HCT116 (cell line): ENCODE data around the gene SRD5A3.

Source experiments
- CEBPB ChIP-seq: IDR thresholded peaks from 2 replicates; pipeline ENCODE4 v1.6.1; 2012; ENCODE audit warnings: low read depth
- EZH2 ChIP-seq: fragments of 200-600 bp; sonication (generic); IDR thresholded peaks from 2 replicates; pipeline ENCODE4 v1.6.1; 2017; ENCODE audit warnings: antibody characterized with exemption, mixed run types
- EZH2phosphoT487 ChIP-seq: fragments of 200-600 bp; IDR thresholded peaks from 2 replicates; pipeline ENCODE4 v1.6.1; 2018; ENCODE audit warnings: antibody characterized with exemption, borderline replicate concordance
- JUND ChIP-seq: IDR thresholded peaks from 2 replicates; pipeline ENCODE4 v1.6.1; 2012
- POLR2A ChIP-seq: IDR thresholded peaks from 2 replicates; pipeline ENCODE4 v1.7.0; 2011; ENCODE audit warnings: borderline replicate concordance; ENCODE audit not compliant: insufficient read depth, insufficient read length; ENCODE audit errors: extremely low read depth
- POLR2AphosphoS5 ChIP-seq: IDR thresholded peaks from 2 replicates; pipeline ENCODE4 v1.6.1; 2011; ENCODE audit warnings: mild to moderate bottlenecking, low read depth, low read length, moderate library complexity
- RAD21 ChIP-seq: IDR thresholded peaks from 2 replicates; pipeline ENCODE4 v1.6.1; 2012; ENCODE audit warnings: low read depth, mild to moderate bottlenecking
- TCF7L2 ChIP-seq: IDR thresholded peaks from 2 replicates; pipeline ENCODE4 v1.7.0; 2011; ENCODE audit warnings: borderline replicate concordance, inconsistent platforms; ENCODE audit not compliant: insufficient read depth, insufficient read length; ENCODE audit errors: extremely low read depth
- YY1 ChIP-seq: IDR thresholded peaks from 2 replicates; pipeline ENCODE4 v1.6.1; 2011; ENCODE audit warnings: low read length, low read depth, moderate library complexity, mild to moderate bottlenecking; ENCODE audit not compliant: insufficient replicate concordance; ENCODE audit errors: extremely low read depth
- ZFX ChIP-seq: fragments of 450-650 bp; IDR thresholded peaks from 2 replicates; pipeline ENCODE4 v1.6.1; 2017
- TF ChIP-seq, protein P1 (sequence below), 3 experiments: fragments of 200-600 bp in 1 of 3; sonication (generic) in 1 of 3; IDR thresholded peaks in 2 of 3; conservative IDR thresholded peaks in 1 of 3; 2 replicates each; pipeline ENCODE4 v1.5.1; 2012 to 2017; ENCODE audit warnings: low read depth in 2 of 3, low read length in 2 of 3, antibody characterized with exemption in 1 of 3, borderline replicate concordance in 1 of 3, control low read depth in 1 of 3, mild to moderate bottlenecking in 1 of 3, mixed read lengths in 1 of 3, mixed run types in 1 of 3, moderate library complexity in 1 of 3; ENCODE audit not compliant: insufficient read depth in 1 of 3
- TF ChIP-seq, protein P2 (sequence below): IDR thresholded peaks from 2 replicates; pipeline ENCODE4 v1.6.1; 2012; ENCODE audit warnings: low read depth
- TF ChIP-seq, protein P3 (sequence below): IDR thresholded peaks from 2 replicates; pipeline ENCODE4 v1.6.1; 2012

DNA sequence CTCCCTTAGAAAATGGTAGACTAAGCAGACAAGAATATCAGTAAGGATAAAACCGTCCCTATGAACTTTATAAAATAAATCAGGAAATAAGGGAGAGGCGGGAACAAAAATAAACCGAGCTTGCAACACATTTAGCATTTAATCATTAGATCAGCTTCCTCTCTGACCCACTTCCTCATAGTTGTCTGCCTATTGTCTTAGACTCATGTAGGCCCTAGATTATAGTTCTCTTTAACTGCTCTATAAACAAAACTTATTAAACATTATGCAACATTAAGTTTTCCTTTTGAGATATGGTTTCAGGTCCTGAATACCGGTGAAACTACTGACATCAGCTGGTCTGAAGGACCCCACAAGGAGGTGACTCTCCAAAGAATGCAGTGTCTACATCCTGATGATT is 15.8 kb upstream of the SRD5A3 start:
- TF ChIP-seq JUND = no peak
- TF ChIP-seq, protein P1, sequence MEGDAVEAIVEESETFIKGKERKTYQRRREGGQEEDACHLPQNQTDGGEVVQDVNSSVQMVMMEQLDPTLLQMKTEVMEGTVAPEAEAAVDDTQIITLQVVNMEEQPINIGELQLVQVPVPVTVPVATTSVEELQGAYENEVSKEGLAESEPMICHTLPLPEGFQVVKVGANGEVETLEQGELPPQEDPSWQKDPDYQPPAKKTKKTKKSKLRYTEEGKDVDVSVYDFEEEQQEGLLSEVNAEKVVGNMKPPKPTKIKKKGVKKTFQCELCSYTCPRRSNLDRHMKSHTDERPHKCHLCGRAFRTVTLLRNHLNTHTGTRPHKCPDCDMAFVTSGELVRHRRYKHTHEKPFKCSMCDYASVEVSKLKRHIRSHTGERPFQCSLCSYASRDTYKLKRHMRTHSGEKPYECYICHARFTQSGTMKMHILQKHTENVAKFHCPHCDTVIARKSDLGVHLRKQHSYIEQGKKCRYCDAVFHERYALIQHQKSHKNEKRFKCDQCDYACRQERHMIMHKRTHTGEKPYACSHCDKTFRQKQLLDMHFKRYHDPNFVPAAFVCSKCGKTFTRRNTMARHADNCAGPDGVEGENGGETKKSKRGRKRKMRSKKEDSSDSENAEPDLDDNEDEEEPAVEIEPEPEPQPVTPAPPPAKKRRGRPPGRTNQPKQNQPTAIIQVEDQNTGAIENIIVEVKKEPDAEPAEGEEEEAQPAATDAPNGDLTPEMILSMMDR (IDR thresholded peaks at IDR 0.05 in 2 of 3, conservative IDR thresholded peaks at IDR 0.05 in 1 of 3; ENCODE audit: borderline replicate concordance in 1 of 3, insufficient read depth in 1 of 3, low read depth in 2 of 3, low read length in 2 of 3) = no peak
- TF ChIP-seq RAD21 = no peak
- no peak for TF ChIP-seq TCF7L2
- TF ChIP-seq, protein P2, sequence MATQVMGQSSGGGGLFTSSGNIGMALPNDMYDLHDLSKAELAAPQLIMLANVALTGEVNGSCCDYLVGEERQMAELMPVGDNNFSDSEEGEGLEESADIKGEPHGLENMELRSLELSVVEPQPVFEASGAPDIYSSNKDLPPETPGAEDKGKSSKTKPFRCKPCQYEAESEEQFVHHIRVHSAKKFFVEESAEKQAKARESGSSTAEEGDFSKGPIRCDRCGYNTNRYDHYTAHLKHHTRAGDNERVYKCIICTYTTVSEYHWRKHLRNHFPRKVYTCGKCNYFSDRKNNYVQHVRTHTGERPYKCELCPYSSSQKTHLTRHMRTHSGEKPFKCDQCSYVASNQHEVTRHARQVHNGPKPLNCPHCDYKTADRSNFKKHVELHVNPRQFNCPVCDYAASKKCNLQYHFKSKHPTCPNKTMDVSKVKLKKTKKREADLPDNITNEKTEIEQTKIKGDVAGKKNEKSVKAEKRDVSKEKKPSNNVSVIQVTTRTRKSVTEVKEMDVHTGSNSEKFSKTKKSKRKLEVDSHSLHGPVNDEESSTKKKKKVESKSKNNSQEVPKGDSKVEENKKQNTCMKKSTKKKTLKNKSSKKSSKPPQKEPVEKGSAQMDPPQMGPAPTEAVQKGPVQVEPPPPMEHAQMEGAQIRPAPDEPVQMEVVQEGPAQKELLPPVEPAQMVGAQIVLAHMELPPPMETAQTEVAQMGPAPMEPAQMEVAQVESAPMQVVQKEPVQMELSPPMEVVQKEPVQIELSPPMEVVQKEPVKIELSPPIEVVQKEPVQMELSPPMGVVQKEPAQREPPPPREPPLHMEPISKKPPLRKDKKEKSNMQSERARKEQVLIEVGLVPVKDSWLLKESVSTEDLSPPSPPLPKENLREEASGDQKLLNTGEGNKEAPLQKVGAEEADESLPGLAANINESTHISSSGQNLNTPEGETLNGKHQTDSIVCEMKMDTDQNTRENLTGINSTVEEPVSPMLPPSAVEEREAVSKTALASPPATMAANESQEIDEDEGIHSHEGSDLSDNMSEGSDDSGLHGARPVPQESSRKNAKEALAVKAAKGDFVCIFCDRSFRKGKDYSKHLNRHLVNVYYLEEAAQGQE = no peak
- TF ChIP-seq EZH2phosphoT487 = no peak
- no peak for TF ChIP-seq POLR2A
- no peak for TF ChIP-seq ZFX
- no peak for TF ChIP-seq POLR2AphosphoS5
- TF ChIP-seq, protein P3, sequence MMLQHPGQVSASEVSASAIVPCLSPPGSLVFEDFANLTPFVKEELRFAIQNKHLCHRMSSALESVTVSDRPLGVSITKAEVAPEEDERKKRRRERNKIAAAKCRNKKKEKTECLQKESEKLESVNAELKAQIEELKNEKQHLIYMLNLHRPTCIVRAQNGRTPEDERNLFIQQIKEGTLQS = no peak
- no peak for TF ChIP-seq CEBPB
- no peak for TF ChIP-seq EZH2
- TF ChIP-seq YY1 = no peak
